Inflammatory macrophage treated with lipopolysaccharide for 1 hour (primary cell): ENCODE data around the gene RNF222.

Experiments used
- DNase-seq, 2 donors: peaks; one replicate each; pipeline ENCODE4 v3.0.0-alpha.2; 2020 to 2022

Gene RNF222, protein sequence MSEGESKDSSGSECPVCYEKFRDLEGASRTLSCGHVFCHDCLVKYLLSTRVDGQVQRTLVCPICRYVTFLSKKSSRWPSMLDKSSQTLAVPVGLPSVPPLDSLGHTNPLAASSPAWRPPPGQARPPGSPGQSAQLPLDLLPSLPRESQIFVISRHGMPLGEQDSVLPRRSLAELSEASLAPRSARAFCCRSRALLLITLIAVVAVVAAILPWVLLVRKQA

DNA sequence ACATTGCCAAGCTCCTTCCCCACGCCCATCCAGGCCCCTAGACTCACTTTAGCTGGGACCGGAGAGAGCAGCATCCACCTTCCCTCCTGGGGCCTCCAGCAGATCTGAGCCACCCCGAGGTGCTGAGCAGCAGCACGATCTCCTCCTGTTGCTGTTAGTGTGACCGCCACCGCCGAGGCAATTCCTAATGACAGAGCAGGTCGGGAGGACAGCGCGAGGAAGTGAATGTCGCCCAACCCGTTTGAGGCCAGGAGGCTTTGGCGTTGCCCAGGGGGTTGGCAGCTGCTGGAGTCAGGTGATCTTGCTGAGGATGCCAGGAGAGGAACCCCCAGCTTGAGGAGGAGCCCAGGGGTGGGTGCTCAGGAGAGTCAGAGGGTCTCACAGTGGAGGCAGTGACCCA, at the start of gene RNF222:
Gene RNF222 (minus strand): TSS at position 192 of the 400 bp plus-strand sequence. CDS start 4,366 bp downstream, outside the sequence.
- no peak for DNase-seq

DNA sequence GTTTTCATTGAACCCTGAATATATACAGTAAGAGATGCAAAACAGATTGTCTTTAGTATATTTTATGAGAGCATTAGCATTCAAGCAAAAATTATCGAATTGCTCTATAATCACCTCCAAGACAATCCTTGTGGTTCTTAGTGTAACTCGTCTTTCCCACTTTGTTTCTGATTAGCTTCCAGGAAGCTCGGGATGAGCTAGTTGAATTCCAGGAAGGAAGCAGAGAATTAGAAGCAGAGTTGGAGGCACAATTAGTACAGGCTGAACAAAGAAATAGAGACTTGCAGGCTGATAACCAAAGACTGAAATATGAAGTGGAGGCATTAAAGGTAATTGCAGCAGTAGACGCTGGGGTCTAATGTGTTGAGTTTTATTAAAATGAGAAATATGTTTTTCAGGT, 47.9 kb upstream of the RNF222 start:
- DNase-seq: no peak

DNA sequence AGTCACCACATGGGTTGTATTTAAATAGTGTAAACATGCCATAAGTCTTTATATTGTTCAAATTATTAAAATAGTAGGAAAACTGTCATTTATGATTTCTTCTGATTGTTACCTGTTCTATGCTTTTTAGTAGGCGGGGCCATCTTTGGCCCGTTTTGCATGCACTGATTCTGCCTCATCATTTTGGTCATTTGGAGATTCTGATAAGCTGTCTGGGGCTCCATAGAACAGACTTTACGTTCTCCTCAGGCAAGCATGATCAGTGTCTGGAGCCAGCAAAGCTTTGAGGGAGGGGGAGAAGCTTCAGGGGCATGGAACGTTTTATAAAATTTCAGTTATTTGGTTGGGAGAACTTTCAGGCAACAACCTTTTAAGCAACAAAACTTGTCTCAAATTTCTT, 46.9 kb upstream of the RNF222 start:
- DNase-seq: no peak

DNA sequence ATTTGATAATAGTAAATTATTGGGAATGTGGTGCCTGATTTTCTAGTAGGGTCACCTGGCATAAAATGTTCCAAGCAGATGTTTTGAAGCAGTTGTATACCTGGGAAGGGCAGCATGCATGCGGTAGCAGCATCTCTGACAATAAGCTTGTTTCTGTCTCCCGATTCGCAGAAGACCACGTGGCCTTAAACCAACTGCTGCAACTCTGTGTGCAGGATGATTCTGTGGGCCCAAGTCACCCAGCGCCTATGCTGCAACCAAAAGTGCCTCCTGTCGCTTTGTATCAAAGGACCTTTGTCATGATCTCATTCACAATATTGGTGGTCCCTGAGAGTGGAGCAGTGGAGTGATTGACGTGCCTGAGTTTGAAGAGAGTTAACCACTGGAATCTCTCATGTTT, 46.1 kb upstream of the RNF222 start:
- DNase-seq: no peak

DNA sequence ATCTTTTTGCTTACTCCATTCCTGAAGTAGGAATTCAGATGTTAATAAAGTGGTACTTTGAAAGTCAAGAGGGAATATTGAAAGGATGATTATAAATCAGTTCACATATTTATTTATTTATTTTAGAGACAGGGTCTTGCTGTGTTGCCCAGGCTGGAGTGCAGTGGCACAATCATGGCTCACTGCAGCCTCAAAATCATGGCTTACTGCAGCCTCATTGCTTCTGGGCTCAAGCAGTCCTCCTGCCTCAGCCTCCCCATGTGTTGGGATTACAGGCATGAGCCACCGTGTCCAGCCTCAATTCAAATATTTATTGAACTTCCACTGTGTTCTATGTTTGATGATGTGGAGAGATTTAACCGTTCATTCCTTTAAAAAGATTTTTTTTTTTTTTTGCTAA, 44.7 kb upstream of the RNF222 start:
- no peak for DNase-seq

DNA sequence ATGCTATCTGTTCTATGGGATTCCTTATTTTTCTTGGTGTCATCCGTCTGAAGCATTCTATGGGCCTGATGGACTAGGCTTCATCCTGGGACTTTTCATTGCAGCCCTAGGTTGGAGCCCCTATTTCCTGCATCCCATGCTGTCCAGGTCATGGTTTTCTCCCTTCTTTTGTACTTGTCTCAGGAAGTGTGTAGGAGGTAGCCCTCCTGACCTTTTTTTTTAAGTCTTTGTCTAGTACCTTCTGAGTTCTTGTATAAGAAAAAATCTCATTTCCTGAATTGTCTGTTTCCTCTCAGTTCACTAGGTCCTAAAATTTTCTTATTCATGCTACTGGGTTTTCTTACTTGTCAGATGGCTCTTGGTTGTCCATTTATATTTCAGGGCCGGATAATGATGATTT, 44.1 kb upstream of the RNF222 start:
- peak in 1 of 2 donors; percentile 52 for DNase-seq

DNA sequence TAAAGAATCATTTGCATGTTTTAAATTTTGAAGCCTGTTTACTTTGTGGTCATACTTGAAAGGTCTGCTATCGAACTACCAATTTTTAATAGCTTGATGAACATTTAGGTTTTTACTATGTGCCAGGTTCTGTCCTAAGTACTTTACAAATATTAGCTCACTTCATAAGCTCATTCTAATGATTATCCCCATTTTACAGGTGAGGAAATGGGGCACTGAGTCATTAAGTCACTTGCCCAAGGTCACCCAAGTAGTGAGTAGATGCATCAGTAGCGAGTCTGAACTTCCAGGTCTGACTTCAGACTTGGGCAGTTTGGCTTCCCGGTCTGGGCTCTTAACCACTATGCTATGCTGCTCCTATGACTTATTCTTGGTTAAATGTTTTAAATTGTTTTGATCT, 42.1 kb upstream of the RNF222 start:
- no peak for DNase-seq

DNA sequence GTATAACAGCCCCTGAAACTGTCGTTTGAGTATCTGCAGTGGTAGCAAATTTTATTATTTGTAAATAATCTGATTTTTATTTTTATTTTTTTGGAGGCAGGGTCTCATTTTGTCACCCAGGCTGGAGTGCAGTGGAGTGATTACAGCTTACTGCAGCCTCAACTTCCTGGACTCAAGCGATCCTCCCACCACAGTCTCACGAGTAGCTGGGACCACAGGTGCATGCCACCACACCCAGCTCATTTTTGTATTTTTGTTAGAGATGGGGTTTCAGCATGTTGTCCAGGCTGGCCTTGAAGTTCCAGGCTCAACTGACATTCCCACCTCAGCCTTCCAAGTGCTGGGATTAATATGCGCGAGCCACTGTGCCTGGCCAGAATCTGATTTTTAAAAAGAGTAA, 40.8 kb upstream of the RNF222 start:
- DNase-seq: no peak

DNA sequence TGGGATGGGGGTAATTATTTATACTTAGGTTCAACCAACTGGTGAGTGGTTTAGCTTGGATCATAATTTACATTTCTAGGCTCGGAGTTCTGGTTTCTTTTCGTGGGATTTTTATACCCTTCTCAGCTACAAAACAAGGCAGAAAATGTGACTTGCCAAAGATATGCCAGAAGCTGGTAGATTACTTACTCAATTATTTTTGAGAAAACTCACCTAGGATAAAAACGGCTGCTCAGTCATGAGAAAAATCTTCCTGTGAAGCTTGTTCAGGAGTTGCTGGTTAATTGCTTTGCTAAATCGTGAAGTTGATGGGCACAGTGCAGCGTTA, 39.2 kb upstream of the RNF222 start:
- DNase-seq: no peak

DNA sequence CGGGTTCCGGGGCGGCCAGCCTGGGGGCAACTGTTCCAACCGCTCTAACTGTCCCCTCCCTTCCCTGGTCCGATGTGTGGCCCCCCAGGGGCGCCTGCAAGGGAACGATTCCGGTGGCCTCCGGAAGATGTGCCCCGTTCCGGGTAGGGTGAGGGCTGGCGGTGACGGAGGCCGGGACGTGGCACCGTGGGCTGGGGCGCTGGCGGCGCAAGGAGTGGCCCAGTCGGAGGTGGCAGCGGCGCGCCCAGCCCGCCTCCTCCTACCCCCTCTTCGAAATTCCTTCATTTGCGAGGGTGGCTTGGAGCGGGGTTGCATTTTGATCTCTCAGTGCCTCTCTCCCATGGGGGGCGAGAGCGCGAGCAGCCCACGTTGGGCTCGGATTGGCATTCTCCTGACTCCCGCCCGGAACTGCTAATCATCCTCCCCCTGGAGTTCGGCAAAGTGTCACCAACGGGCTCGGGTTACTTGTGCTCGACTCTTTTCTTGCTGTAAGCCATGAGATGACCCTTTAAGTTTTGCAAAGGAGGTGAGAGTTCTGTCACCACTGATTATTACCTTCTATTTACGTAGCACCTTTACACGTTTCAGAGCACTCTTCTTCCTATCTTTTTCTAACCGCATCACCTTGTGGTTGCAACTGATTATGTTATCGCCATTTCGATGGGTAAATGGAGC, 38.7 kb upstream of the RNF222 start:
- DNase-seq: peak; percentile 39 to 57

DNA sequence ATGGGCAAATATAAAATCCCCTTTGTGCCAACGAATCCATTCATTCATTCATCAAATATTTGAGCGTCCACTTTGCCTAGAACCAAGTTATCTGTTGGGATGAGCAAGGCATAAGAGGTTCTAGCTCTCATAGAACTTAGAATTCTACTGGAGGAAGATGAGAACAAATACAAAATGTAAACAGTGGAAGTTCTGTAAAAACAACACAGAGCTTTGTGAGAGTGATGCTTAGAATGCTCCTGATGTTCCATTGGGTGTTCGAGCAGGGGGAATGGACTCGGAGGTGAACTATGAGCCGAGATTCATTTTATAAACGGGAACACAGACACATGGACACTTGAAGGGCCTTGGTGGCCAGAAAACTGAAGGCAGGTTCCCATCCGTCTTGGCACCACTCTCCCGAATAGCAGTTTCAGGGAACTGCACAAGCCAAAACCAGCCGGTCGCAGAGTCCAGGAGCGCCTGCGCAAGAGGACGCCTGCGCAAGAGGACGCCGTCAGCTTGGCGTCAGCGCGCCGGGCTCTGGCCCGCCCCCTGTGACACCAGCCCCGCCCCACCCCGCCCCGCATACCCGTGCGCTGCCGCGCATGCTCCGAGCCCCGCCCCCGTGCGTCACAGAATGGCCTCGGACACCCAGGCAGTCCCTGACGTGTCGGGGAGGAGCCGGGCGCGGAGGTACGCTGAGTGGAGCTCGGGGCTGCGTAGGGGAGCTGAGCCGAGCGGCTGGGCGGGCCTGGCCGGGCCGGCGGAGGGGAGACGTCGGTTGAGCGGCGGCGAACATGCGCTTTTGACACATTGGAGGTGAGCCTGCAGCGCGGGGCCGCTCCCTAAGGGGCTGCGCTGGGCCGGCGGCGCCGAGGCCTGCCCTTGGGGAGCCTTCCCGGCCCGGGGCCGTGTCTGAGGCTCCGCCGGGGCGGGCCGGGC, 37.9 kb upstream of the RNF222 start, which contains the start of gene NDEL1:
Gene NDEL1 (plus strand): TSS at position 640 of the 924 bp plus-strand sequence. CDS start 8,388 bp downstream, outside the sequence.
- DNase-seq: peak; percentile 97 to 98

DNA sequence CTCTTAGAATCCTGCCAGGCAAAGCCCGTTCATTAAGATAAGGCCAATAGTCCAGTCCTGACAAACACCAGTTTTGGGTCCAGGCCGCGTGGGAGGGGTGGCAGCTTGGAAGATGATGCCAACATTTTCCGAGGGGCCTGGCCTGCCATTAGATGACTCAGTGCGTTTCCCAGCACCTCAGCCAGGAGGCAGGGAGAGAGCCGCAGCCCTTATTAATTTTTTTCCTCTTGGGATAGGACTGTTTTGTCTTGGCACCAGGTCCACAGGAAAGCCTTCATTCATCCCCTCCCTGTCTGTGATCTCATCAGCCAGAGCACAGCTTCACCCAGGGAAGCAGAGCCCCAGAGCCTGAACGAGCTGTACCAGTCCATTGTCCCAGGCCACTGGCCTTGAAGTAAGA, 33.3 kb upstream of the RNF222 start:
- no peak for DNase-seq

DNA sequence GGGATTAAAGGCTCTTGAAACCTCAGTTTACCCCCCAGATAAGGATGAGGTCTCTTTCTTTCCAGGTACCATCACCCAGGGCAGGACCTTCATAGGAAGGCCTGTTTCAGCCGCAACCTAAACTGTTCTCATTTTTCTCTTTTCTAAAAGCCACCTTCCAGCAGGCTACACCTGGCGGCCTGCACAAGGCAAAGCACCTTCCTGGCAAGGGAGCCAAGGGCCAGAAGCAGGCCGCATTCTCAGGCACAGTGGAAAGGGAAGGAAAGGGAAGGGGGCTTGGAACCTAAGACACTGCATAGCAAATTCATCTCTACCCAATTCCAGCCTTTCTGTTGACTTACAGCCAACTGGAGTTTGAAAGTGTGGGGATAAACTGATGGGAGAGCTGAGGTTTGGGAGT, 29.2 kb upstream of the RNF222 start:
- DNase-seq: no peak

DNA sequence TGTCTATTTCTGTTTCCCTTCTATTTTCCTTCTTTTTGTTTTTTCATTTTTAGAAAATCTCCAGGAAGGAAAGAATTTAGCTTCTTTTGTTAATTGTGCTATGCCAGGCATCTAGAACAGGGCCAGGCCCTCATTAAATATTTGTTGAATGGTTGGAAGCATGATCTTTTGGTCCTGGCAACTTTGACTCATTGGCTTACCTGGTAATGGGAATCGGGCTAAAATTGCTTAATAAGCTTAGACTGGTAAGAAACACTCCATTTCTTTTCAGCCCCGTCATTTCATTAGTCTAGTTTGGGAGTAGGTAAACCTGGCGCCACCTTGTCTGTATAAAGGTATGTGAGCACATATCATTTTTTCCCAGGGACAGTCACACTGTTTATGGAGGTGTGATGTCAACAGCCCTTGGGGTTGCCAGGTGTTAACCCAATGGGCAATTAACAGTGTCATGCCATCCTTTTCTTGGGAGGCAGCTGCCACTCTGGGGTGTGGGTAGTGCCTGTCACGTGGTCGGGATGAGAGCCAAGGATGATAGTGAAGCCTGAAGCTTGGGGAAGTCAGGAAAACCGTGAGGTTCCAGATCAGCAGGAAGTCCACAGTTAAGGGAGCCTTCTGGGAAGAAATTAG, 28.6 kb upstream of the RNF222 start:
- no peak for DNase-seq

DNA sequence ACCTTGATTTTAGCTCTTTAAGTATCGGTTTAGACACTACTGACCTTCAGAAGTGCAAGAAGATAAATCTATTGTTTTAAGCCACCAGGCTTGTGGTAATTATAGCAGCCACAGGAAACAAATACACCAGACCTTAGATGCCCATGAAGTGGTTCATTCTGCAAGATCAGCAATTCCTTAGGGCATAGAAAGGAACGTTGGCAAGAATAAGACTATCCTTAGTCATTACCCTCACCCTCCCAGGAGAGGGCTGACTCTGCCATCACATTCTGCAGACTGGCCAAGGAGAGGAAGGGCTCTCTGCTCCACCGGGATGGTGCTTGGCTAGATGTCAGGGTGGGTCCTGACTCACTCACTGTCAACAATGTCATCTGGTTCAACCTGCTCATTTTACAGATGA, 23.9 kb upstream of the RNF222 start:
- no peak for DNase-seq

DNA sequence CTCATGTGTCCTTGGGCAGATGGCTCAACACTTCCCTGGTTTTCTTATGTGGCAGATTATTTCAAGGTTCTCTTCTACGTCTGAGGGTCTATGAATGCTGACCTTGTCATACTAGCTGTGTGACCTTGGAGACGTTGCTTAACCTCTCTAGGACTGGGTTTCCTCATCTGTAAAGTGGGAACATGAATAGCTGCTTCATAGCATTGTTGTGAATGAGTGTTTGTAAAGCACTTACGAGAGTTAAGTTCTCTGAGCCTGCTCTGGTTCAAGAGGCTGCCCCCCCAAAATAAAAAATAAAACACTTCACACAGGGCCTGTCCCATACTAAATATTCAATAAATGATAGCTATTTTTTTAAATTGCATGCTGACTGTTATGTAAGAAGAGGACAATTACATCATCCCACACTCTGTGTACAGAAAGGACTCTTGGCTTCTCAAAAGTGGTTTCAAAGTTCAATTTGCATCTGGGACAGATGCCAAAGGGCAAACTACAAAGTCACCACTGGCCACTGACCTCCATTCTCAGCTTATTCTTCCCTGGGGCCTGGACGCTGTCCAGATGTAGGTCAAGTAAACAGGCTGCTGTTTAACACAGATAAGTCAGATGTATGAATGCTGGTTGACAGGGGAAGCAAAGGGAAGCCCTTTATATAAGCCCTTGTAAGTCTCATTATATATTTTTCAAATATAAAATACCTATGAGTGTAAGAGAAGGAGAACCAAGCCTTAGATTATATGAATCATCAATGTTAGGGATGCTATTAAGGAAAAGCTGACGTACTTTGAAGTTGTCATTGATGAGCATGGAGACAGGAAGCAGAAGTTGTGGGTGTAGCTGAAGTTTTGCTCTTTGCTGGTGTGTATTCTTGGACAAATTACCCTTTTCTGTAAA, 22.7 kb upstream of the RNF222 start:
- DNase-seq: peak; percentile 67 to 74

DNA sequence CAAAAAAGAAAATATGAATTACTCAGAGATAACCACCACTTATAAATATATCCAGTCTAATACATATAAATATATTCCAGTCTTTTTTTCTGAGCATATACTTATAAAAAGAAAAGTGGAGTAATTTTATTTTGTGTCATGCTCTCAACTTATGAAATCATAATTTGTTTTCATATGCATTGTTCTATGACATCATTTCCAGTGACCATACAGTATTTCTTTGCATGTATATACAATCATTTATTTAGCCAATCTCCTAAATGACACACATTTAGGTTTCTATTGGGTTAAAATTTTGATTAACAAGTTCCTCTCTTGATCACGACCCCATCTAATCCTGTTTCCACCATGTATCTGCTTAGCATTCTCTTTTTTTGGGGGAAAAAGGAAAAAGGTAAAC, 21.7 kb upstream of the RNF222 start:
- DNase-seq: no peak

DNA sequence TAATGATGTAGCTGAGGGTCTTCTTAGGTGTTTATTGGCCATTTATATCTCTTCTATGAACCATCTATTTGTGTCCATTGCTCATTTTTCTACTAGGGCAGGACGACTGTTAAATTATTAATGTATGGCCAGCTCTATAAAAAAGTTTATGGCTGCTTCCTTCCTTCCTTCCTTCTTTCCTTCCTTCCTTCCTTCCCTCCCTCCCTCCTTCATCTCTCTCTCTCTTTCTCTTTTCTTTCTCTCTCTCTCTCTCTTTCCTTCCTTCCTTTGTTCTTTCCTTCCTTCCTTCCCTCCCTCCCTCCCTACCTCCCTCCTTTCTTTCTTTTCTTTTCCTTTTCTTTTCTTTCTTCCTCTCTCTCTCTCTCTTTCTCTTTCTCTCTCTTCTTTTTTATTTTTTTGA, 20.8 kb upstream of the RNF222 start:
- DNase-seq: no peak

DNA sequence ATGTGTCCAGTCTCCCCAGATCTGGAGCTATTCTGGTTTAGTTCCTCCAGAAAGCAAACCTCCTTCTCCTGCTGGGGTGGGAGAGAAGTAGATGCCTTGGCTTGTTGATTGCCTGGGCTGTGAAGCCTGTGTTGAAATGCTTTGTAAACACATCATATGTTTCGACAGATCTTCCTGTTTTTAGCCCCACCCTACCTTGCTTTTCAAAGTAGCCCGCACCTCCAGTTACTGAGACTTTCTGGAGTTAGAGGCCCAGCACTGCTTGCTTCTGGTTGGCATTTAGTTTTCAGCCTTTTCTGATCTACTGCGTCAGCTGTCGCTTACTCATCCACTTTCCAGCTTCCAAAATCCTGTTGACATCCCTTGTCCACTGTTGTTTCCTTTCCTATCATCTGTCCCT, 20.2 kb upstream of the RNF222 start:
- DNase-seq: peak; percentile 71 to 82

DNA sequence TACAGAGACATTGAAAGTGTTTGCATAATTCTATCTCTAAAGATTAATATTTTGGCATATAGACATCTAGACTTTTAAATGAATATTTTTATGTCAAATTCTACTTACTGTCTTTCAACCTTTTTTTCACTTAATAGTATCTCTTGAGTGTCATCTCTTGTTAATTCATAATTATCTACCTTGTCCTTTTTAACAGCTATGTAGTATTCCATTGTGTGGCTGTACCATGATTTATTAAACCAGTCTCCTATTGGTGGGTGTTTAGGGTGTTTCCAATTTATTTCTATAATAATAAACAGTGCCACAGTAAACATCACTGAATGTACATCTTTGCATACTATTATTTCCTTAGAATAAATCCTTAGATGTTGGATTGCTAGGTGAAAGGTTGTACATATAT, 16.3 kb upstream of the RNF222 start:
- DNase-seq: no peak

DNA sequence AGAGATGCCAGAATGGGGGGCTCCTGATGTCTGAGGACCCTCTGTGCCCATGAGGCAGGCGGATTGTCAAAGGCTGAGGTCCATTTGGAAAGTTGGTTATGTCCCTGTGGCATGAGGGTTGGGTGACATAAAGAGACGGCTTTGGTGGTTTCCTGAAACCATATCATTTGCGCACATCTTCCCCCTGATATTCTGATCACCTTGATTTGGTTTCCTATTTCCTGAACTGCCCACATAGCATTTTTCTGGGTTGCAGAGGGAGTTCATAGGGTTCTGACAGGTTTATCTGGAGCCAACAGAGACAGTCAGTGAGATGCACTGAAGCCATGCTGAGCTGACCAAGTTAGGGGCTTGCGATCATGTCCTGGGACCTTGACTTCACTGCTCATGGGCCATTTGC, 15.7 kb upstream of the RNF222 start:
- no peak for DNase-seq

DNA sequence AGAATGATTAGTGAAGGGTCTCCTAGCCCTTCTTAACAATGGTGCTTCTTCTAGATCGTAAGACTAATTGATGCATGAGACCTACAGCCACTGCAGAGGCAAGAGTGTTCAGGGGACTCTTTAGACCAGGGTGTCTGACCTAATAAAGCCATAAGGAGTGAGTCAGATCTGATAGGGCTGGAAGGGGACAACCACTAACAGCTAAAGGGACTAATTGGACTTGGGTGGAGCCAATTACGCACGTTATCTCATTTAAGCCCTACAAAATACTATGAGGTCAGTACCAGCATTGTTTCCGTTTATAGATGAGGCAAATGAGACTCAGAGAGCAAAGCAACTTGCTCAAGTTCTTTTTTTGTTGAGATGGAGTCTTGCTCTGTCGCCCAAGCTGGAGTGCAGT, 14.5 kb upstream of the RNF222 start:
- DNase-seq: no peak
